Ishikawa (cell line): ENCODE results near the gene ENG.

Experiments used
- CEBPB ChIP-seq: IDR thresholded peaks from 2 replicates; pipeline ENCODE4 v1.6.1; 2012
- EP300 ChIP-seq: IDR thresholded peaks from 2 replicates; pipeline ENCODE4 v1.6.1; 2012; ENCODE audit warnings: borderline replicate concordance
- TAF1 ChIP-seq: IDR thresholded peaks from 2 replicates; pipeline ENCODE4 v1.6.1; 2012; ENCODE audit warnings: low read depth, mild to moderate bottlenecking
- YY1 ChIP-seq: IDR thresholded peaks from 2 replicates; pipeline ENCODE4 v1.6.1; 2012; ENCODE audit warnings: low read depth

- TF ChIP-seq EP300 = no peak
- TF ChIP-seq CEBPB = no peak
- TF ChIP-seq TAF1 = no peak
- no peak for TF ChIP-seq YY1
These were observed 38.9 kb upstream of the ENG start for GRCh38 chr9:127893392-127893791.
